ENCODE data around the gene PHAF1.

The PHAF1 gene

DNA sequence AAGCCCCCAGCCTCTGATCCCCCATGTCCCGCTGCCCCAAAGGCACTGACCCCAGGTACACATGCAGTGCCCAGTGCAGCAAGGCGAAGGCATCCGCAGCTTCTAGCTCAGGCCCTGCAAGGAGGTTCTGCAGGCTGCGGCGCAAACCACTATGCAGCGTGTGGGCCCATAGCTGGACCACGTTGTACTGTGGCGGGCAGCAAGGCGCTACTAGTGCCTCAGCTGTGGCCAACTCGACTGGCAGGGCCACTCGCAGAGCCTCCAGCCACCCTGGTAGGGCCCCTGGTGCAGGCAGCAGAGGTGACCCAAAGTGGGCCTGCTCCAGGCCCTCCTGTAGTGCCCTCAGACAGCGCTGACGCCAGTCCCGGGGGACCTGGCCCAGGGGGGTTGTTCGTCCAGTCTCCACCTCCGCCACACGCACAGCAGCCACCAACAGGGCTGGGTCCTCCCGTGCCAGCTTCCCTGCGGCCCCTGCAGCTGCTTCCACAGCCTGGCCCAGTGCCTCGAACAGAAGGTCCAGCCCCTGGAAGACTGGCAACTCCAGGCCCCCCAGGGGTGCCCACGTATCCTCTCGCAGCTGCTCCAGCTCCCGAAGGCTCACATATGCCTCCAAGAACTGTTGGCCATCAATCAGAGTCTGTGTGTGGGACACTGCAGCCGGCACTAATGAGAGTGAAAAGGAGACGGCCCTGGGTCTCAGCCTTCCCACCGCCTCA lies 77.6 kb downstream of the PHAF1 start:
- DNase-seq (ENCODE audit: low read depth): no peak
- TF ChIP-seq, protein P1, sequence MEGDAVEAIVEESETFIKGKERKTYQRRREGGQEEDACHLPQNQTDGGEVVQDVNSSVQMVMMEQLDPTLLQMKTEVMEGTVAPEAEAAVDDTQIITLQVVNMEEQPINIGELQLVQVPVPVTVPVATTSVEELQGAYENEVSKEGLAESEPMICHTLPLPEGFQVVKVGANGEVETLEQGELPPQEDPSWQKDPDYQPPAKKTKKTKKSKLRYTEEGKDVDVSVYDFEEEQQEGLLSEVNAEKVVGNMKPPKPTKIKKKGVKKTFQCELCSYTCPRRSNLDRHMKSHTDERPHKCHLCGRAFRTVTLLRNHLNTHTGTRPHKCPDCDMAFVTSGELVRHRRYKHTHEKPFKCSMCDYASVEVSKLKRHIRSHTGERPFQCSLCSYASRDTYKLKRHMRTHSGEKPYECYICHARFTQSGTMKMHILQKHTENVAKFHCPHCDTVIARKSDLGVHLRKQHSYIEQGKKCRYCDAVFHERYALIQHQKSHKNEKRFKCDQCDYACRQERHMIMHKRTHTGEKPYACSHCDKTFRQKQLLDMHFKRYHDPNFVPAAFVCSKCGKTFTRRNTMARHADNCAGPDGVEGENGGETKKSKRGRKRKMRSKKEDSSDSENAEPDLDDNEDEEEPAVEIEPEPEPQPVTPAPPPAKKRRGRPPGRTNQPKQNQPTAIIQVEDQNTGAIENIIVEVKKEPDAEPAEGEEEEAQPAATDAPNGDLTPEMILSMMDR (conservative IDR thresholded peaks at IDR 0.05; ENCODE audit: low read depth, low read length): no peak
- no peak overlapping the region for H3K4me3 ChIP-seq (ENCODE audit: low read length)

DNA sequence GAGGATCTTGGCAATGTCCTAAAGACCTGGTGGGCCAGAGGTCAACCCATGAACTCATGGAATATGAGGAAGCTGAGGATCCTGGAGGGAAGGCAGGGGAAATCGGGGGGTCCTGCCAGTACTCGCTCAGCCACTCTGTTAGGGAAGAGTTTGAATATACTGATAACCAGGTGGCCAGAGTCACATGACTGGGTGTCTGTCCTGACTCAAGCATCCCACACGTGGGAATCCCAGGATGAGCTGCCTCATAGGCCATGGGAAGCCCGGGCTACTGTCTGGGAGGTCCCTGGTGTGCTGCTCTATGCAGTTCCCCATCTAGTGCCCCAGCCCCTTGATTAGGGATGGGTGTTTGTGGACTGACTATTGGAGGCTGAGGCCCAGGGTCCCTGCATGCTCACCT lies 78.6 kb downstream of the PHAF1 start:
- DNase-seq (ENCODE audit: low read depth): no peak
- H3K4me3 ChIP-seq (ENCODE audit: low read length): no peak overlapping the region
- TF ChIP-seq, protein P1 (conservative IDR thresholded peaks at IDR 0.05; ENCODE audit: low read depth, low read length): no peak

DNA sequence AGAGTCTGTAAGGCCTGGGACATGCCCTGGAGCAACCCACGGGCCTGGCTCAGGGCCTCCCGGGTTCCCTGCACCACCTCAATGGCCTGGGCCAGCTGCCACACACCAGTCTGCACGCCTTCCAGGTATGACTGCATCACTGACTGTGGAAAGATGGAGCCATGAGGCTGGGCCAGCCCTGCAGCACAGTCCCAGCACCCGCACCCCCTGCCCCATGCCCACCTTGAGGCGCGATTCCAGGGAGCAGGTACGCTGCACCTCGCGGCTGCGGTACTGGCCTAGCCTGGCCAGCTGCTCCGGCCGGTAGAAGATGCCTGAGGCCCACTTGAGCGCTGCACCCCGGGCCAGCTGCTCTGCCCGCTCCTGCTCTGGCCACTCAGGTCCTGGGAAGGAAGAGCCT lies 79.1 kb downstream of the PHAF1 start:
- TF ChIP-seq, protein P1 (conservative IDR thresholded peaks at IDR 0.05; ENCODE audit: low read depth, low read length): no peak
- DNase-seq (ENCODE audit: low read depth): no peak
- H3K4me3 ChIP-seq (ENCODE audit: low read length): no peak overlapping the region

DNA sequence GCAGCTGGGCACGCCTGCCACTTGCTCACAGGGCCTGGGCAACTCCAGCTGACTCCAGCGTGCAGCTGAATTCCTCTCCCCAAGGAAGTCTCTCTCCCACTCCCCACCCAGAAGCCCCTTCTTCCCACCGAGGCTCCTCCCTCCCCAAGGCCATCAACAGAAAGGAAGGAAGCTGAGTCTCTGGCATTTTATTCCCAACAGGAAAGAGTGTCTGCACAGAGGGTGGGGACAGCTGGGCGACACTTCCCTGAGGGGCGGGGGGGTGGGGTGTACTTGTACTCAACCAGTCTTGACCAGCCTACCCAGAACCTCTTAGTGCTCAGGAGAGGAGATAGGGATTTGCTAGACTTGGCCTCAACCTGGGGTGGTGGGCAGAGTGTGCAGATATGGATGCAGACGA lies 80.3 kb downstream of the PHAF1 start, which contains the start of gene EXOC3L1:
TSS of gene EXOC3L1 (minus strand) at position 96 of the 400 bp plus-strand sequence. CDS start 460 bp downstream, outside the sequence.
- no peak within 1 kb of the TSS for H3K4me3 ChIP-seq (ENCODE audit: low read length)
- no peak for DNase-seq (ENCODE audit: low read depth)
- TF ChIP-seq, protein P1 (conservative IDR thresholded peaks at IDR 0.05; ENCODE audit: low read depth, low read length): no peak

DNA sequence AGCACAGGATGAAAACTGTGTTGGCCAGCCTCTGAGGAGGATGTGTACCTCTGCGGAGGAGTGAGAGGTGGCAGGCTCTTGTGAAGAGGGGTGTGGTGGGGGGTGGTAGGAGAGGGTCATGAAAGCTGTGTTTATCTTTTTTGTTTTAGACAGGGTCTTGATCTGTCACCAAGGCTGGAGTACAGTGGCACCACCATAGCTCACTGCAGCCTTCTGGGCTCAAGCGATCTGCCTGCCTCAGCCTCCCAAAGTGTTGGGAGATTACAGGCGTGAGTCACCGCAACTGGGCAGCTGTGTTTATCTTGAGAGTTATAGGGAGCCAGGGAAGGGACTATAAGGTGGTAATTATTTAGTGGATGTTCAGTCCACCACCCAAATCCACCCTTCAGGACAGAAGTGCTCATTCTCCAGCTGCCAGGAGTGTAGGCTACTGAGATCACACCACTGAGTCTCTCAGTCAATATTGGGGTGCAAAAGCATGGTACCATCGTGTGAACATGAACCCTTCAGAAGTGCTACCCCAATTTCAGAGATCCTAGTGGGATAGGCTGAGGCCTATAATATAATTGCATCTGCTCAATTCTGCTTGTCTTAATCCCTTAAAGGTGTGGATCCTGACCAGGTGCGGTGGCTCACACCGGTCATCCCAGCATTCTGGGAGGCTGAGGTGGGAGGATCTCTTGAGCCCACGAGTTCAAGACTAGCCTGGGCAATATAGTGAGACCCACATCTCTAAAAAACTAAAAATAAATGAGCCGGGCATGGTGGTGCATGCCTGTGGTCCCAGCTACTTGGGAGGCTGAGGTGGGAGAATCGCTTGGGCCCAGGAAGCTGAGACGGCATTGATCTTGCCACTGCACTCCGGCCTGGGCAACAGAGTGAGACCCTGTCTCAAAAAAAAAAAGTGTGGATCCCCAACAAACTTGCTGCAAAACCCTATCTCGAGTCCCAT lies 81.0 kb downstream of the PHAF1 start:
- no peak overlapping the region for H3K4me3 ChIP-seq (ENCODE audit: low read length)
- no peak for DNase-seq (ENCODE audit: low read depth)

DNA sequence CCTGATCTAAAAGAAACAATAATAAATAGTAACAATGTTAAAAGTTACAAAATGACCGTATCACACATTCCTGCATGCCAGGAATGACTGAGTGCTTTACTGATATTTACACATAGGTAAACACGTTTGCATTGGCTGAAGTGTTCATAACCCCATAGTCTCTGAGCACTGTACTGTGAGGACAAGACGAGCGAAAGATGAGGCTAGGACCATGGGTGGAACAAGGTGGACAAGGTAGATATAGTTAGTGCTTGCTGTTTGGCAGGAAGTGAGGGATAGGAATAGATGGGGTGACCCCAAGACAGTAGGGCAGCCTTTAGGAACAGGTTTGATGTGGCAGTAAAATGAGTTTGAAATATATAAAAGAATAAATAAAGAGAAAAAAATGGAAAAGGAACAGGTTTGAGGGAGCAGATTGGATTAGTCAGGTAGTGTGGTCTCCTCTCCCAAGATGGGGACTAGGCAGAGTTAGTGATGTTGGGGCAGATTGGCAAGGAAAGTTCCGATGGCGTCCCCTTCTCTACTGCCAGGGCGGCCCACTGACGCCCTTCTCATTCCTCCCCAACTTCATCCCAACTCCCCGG lies 81.8 kb downstream of the PHAF1 start:
- TF ChIP-seq, protein P1 (conservative IDR thresholded peaks at IDR 0.05; ENCODE audit: low read depth, low read length): no peak
- peak overlapping the region; percentile 29 for H3K4me3 ChIP-seq (ENCODE audit: low read length)
- DNase-seq (ENCODE audit: low read depth): no peak

More for the DNA sequence above, 81.0 kb downstream of the PHAF1 start:
- TF ChIP-seq, protein P1 (conservative IDR thresholded peaks at IDR 0.05; ENCODE audit: low read depth, low read length): no peak

Measured in retinal pigment epithelial cell (primary cell).